Iris pigment epithelial cell (primary cell): ENCODE results near the gene ANKRD34B.

Experiments used
- DNase-seq: peaks from one replicate; pipeline ENCODE4 v3.0.0-alpha.2; 2011; ENCODE audit warnings: low read depth

ANKRD34B gene

GRCh38 chr5:80569086-80569960 lies 757 bp downstream of the ANKRD34B start:
- no peak for DNase-seq

- no peak for DNase-seq
Measured at GRCh38 chr5:80568251-80568650, 1.8 kb downstream of the ANKRD34B start.

- DNase-seq = peak; percentile 18
Measured at GRCh38 chr5:80566711-80567259, 3.3 kb downstream of the ANKRD34B start.

GRCh38 chr5:80565330-80565729 lies 4.8 kb downstream of the ANKRD34B start:
- DNase-seq = peak; percentile 32

GRCh38 chr5:80559244-80559643 lies 10.8 kb downstream of the ANKRD34B start:
- DNase-seq = no peak

GRCh38 chr5:80555099-80555498 lies 15.0 kb downstream of the ANKRD34B start:
- no peak for DNase-seq

GRCh38 chr5:80554646-80555045 lies 15.4 kb downstream of the ANKRD34B start:
- DNase-seq = no peak

- DNase-seq = peak; percentile 4
Measured at GRCh38 chr5:80541392-80541791, 28.7 kb downstream of the ANKRD34B start.

GRCh38 chr5:80540691-80541090 lies 29.4 kb downstream of the ANKRD34B start:
- DNase-seq = no peak

GRCh38 chr5:80516826-80517225 lies 53.3 kb downstream of the ANKRD34B start:
- DNase-seq = peak; percentile 97

- no peak for DNase-seq
Measured at GRCh38 chr5:80509362-80509761, 60.7 kb downstream of the ANKRD34B start.

GRCh38 chr5:80508844-80509243 lies 61.2 kb downstream of the ANKRD34B start:
- DNase-seq = no peak

- no peak for DNase-seq
Measured at GRCh38 chr5:80507663-80508062, 62.4 kb downstream of the ANKRD34B start.
